Right forelimb (tissue), 1 donor: Measurements from ENCODE around the gene FCER2.

Experiments
- DNase-seq: peaks from one replicate; pipeline ENCODE4 v3.0.0-alpha.2; 2018

The FCER2 gene

GRCh38 chr19:7732045-7732444 lies 30.1 kb upstream of the FCER2 start, which contains the start of gene CLEC4G:
TSS of gene CLEC4G (minus strand) at chr19:7732110. CDS start at chr19:7732102, 8 bp downstream.
- DNase-seq: no peak

DNA sequence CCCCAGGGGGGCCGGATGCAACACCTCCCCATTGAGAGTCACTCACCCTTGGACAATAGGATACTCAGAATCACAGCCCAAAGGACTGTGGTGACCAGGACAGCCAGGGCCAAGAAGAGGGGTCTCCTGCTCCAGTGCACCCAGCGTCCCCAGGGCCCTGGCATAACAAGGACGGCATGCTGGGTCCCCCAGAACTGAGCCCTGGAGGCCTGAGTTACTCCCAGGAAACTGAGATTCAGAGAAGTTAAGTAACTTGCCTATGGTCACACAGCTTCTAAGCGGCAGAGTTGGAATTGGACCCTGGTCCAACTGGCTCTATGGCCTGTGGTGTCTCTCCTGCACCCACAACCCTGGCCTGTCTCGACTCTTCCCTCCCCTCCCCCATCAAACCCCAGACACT lies 29.7 kb upstream of the FCER2 start:
- no peak for DNase-seq

DNA sequence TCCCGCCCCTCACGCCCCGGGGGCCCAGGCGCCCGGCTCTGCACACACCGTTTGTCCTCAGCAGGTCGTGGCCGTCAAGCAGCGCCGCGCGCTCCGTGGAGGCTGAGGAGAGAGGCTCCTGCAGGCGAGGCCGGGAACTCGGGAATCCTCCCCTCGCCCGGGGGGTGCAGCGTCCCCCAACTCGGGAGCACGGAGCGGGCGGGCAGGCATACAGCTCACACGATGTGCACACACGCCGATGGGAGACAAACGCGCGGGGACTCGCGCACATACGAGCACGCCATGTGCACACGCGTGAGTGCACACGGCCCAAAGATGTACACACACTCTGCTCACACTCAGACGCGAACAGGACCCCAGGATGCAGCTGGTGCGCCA lies 29.3 kb upstream of the FCER2 start:
- DNase-seq: no peak

GRCh38 chr19:7730286-7731217 lies 28.6 kb upstream of the FCER2 start:
- no peak for DNase-seq

- no peak for DNase-seq
Measured at GRCh38 chr19:7729831-7730285, 27.9 kb upstream of the FCER2 start.

DNA sequence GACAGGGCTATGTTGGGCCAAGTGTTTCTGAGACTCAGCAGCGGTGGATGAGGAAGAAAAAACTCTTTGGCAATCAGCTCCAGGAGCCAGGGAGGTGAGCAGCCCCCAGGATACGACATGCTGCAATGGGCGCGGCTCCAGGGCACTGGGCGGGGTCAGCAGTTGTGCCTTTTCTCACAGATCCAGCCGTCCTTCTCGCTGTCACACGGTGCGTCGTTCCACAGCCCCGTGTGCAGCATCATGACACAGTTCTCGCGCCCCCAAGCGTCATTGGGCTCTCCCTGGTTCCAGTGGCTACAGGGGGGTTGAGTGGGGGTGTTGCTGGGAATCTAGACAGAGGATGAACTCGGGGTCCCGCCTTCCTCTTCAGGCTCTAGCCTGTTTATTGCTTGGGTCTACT lies 27.3 kb upstream of the FCER2 start:
- no peak for DNase-seq

GRCh38 chr19:7725791-7726190 lies 23.9 kb upstream of the FCER2 start:
- no peak for DNase-seq

DNA sequence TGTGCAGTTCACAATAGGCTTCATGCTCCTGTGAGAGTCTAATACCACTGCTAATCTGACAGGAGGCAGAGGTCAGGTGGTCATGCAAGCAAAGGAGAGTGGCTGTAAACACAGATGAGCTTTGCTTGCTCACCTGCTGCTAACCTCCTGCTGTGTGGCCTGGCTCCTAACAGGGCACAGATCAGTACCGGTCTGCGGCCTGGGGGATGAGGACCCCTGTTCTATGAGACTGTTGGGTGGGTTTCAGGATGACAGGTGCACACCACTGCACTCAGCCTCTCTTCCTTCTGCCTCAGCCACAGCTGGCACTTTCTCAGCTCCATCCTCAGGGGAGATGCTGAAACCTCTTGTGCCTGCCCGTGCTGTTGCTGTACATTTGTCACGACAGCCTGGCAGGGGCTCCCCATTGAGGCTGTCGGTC lies 20.3 kb upstream of the FCER2 start:
- no peak for DNase-seq

GRCh38 chr19:7720351-7720750 lies 18.4 kb upstream of the FCER2 start:
- DNase-seq: no peak

DNA sequence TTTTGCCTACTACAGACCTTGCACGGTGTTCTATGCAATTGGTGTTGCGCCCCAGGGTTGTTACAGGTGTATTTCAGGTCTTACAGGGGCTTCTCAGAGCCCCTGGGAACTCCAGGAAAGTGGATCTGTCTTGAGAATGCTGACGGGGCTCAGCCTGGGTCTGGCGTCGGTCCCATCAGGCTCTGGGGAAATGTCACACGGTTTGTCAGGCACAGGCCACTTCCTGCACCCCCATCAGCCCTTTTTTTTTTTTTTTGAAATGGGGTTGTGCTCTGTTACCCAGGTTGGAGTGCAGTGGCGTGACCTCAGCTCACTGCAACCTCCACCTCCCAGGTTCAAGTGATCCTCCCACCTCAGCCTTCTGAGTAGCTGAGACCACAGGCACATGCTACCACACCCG lies 16.7 kb upstream of the FCER2 start:
- DNase-seq: no peak

DNA sequence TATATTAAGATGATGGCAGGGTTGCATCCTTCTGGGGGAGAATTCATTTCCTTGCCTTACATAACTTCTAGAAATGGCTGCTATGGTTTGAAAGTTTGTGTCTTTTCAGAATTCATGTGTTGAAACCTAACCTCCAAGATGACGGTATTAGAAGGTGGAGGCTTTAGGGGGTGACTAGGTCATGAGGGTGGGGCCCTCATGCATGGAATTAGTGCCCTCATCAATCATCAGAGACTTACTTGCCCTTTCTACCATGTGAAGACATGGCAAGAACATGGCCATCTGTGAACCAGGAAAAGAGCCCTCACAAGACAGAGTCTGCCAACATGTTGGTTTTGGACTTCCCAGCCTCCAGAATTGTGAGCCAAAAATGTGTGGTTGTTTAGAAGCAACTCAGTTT lies 14.8 kb upstream of the FCER2 start:
- no peak for DNase-seq

- DNase-seq: no peak
Measured at GRCh38 chr19:7715671-7716070, 13.7 kb upstream of the FCER2 start.

DNA sequence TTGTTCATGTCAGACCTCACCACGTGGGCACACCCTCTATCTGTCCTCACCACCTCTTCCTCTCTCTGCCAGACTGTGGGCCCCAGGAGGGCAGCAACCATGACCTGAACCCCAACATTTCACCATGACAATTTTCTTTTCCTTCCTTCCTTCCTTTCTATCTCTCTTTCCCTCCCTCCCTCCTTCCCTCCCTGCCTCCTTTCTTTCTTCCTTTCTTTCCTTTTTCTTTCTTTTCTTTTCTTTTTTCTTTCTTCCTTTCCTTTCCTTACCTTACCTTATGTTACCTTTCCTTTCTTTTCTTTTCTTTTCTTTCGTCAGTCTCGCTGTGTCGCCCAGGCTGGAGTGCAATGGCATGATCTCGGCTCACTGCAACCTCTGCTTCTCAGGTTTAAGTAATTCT lies 8.7 kb upstream of the FCER2 start:
- no peak for DNase-seq

DNA sequence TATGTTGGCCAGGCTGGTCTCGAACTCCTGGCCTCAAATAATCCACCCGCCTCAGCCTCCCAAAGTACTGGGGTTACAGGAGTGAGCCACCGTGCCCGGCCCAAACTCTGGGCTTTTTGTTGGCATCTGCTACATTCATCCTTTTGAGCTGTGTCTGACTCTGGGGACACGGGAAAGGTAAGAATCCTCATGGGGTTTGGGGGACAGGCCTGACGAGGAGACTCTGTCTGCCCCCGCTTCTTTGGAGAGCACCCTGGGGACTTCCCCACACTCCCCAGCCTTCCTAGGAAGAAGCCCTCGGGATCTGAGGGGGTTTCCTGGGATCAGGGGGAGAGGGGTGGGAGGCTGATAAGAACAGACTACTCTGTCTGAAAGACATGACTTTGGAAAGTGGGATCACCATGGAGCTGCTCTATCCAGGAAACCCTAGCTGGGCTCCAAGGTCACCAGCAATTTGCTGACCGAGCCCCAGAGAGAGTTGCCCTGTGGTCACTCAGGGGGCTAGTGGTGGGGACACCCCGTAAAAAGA lies 8.1 kb upstream of the FCER2 start:
- no peak for DNase-seq

GRCh38 chr19:7706955-7707456 lies 5.1 kb upstream of the FCER2 start:
- no peak for DNase-seq

GRCh38 chr19:7706188-7706954 lies 4.4 kb upstream of the FCER2 start:
- no peak for DNase-seq

GRCh38 chr19:7705387-7706187 lies 3.7 kb upstream of the FCER2 start:
- no peak for DNase-seq

DNA sequence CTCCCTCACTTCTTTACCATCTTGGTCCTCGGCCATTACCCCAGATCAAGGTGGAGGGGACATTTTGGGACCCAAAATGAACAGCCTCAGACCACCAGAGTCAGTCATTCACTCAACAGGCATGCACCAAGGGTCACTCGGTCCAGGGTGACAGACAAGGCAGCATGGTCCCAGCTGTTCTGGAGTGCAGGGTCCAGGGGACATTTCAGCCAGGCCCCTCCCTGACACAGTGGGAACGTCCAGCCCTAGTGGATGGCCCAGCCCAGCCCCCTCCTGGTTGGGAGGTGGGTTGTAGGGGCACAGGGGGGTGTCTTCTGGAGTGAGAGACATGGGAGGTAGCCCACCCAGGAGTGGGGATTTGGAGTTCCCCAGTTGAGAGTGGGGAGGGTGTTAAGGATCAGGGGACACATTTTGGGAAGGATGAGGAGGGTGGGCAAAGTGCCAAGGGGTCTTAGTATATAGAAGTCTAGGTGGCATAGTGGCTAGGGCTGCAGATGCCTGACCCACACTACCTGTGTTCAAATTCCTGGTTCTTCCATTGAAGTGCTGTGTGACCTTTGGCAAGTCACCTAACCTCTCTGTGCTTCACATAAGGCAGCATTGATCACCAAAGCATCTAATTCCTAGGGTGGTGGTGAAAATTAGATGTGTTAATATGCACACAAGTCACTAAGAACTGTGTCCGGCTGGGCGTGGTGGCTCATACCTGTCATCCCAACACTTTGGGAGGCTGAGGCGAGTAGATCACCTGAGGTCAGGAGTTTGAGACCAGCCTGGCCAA lies 2.5 kb upstream of the FCER2 start:
- no peak for DNase-seq

- DNase-seq: no peak
Measured at GRCh38 chr19:7703332-7703731, 1.4 kb upstream of the FCER2 start.

DNA sequence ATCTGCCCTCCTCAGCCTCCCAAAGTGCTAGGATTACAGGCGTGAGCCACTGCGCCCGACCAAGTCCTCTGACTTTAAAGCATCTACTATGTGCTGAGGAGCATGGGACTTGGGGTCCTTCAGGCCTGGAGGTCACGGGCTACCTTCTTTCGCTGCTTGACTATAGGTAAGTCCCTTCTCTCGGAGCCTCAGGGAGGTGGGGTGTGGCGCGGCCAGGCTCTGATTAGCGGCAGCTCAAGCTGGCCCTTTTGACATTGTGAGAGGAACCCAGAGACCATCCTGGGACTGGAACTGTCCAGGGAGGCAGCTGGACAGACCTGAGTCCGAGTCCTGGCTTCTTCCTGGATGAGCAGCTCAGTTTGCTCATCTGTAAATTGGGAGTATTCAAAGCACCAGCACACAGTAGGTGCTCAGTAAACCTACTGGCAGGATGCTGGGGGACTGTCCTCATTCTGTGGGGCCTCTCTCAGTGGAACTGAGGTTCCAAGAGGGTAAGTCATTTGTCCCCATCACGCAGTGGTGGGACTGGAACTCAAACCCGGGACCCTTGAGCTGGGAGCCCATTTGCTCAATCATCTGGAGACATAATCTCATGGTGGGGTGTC lies 780 bp downstream of the FCER2 start:
- DNase-seq: no peak
